HCT116 (cell line): ENCODE results near the gene NUMA1. TPM values are rescaled to one million over a fixed set of nuclear protein-coding genes. Genes with fewer than 3 reads are reported as not detected.

Source experiments
- ATAC-seq: fragments of 200-7000 bp; cut with Tn5 transposase; 2 replicates; pipeline ENCODE4 v1.9.1; 2020; ENCODE audit warnings: mild to moderate bottlenecking, moderate library complexity
- BruUV-seq: library from RNA; stranded (reverse); fragments of 400-500 nt; replicated peaks from 2 replicates; lab custom pipeline; 2021; lab: Mats Ljungman, UMichigan
- CTCF ChIA-PET: fragments of 300-600 bp; sonication (Branson Sonifier 250); formaldehyde crosslinking; loops from one replicate; lab custom pipeline; 2021; ENCODE audit warnings: antibody characterized with exemption; lab: Charles Lee
- POLR2A ChIA-PET: fragments of 300-600, 350-600 bp; sonication (Branson Sonifier 250); formaldehyde crosslinking; loops from one replicate; lab custom pipeline; 2021; ENCODE audit warnings: antibody characterized with exemption; lab: Charles Lee
- RAD21 ChIA-PET, 2 experiments: fragments of 300-600 bp; sonication (Branson Sonifier 250); formaldehyde crosslinking; loops; one replicate each; lab custom pipeline; 2023; ENCODE audit warnings: low total read pairs in 2 of 2; ENCODE audit not compliant: uncharacterized antibody in 2 of 2, unreplicated experiment in 2 of 2, low non-redundant PET in 1 of 2; lab: Charles Lee
- DNase-seq: peaks from one replicate; pipeline ENCODE4 v3.0.0-alpha.2; 2010; ENCODE audit warnings: low read depth, low spot score
- H2AFZ ChIP-seq: fragments of 200-600 bp; shearing (Covaris generic), sonication (generic); 2 replicates; pipeline ENCODE4 v1.6.1; 2017; ENCODE audit warnings: low read depth, mixed run types, mixed read lengths, antibody characterized with exemption, low read length; ENCODE audit not compliant: poor library complexity, severe bottlenecking
- H3K27ac ChIP-seq: 2 replicates; pipeline ENCODE4 v1.5.1; 2012; ENCODE audit warnings: low read depth, low read length
- H3K27me3 ChIP-seq: fragments of 200-600 bp; sonication (generic); 2 replicates; pipeline ENCODE4 v1.6.1; 2016; ENCODE audit warnings: mixed run types, low read length, mixed read lengths; ENCODE audit not compliant: insufficient read depth
- H3K36me3 ChIP-seq, 2 experiments: fragments of 200-500 bp in 1 of 2; fragments of 200-600 bp in 1 of 2; sonication (Bioruptor generic) in 1 of 2; sonication (generic) in 1 of 2; 2 replicates each; pipeline versions ENCODE4 v1.5.1 to v1.6.1; 2014 to 2016; ENCODE audit warnings: low read length in 2 of 2, inconsistent platforms in 1 of 2, mixed read lengths in 1 of 2, mixed run types in 1 of 2; ENCODE audit not compliant: insufficient read depth in 2 of 2, control insufficient read depth in 1 of 2
- H3K4me1 ChIP-seq, 2 experiments: fragments of 200-600 bp in 1 of 2; sonication (generic) in 1 of 2; 2 replicates each; pipeline versions ENCODE4 v1.5.1 to v1.6.1; 2012 to 2017; ENCODE audit warnings: low read length in 2 of 2, inconsistent platforms in 1 of 2, mild to moderate bottlenecking in 1 of 2, mixed read lengths in 1 of 2, mixed run types in 1 of 2, moderate library complexity in 1 of 2; ENCODE audit not compliant: insufficient read depth in 2 of 2, control insufficient read depth in 1 of 2
- H3K4me2 ChIP-seq: fragments of 200-600 bp; sonication (generic); 2 replicates; pipeline ENCODE4 v1.6.1; 2017; ENCODE audit warnings: mixed run types, low read length, mixed read lengths
- H3K4me3 ChIP-seq, 2 experiments: fragments of 200-600 bp in 1 of 2; sonication (generic) in 1 of 2; replicated peaks in 1 of 2; 2 replicates each; pipeline ENCODE4 v1.5.1; 2011 to 2016; ENCODE audit warnings: low read length in 2 of 2, control low read depth in 1 of 2, low read depth in 1 of 2, mild to moderate bottlenecking in 1 of 2, mixed read lengths in 1 of 2, mixed run types in 1 of 2
- H3K79me2 ChIP-seq: fragments of 200-600 bp; sonication (generic); 2 replicates; pipeline ENCODE4 v1.6.1; 2017; ENCODE audit warnings: mild to moderate bottlenecking, mixed run types, low read length, moderate library complexity, mixed read lengths; ENCODE audit not compliant: insufficient read depth
- H3K9ac ChIP-seq: fragments of 200-600 bp; sonication (generic); 2 replicates; pipeline ENCODE4 v1.6.1; 2016; ENCODE audit warnings: low read length, mixed read lengths
- H3K9me2 ChIP-seq: fragments of 200-600 bp; sonication (generic), shearing (Covaris generic); 2 replicates; pipeline ENCODE4 v1.6.1; 2017; ENCODE audit warnings: mixed run types, mild to moderate bottlenecking, moderate library complexity; ENCODE audit not compliant: insufficient read depth
- H3K9me3 ChIP-seq, 2 experiments: fragments of 200-500 bp in 1 of 2; fragments of 200-600 bp in 1 of 2; sonication (Bioruptor generic) in 1 of 2; sonication (generic) in 1 of 2; 2 replicates each; pipeline ENCODE4 v1.6.1; 2014 to 2017; ENCODE audit warnings: low read length in 2 of 2, mixed read lengths in 2 of 2, inconsistent platforms in 1 of 2, low read depth in 1 of 2, mild to moderate bottlenecking in 1 of 2, mixed run types in 1 of 2, moderate library complexity in 1 of 2; ENCODE audit not compliant: control insufficient read depth in 1 of 2, insufficient read depth in 1 of 2
- H4K20me1 ChIP-seq: fragments of 200-600 bp; sonication (generic), shearing (Covaris generic); 2 replicates; pipeline ENCODE4 v1.6.1; 2017; ENCODE audit warnings: mixed run types, mild to moderate bottlenecking, moderate library complexity; ENCODE audit not compliant: insufficient read depth
- ATF3 ChIP-seq: IDR thresholded peaks from 2 replicates; pipeline ENCODE4 v1.6.1; 2012
- CEBPB ChIP-seq: IDR thresholded peaks from 2 replicates; pipeline ENCODE4 v1.6.1; 2012; ENCODE audit warnings: low read depth
- EZH2 ChIP-seq: fragments of 200-600 bp; sonication (generic); IDR thresholded peaks from 2 replicates; pipeline ENCODE4 v1.6.1; 2017; ENCODE audit warnings: antibody characterized with exemption, mixed run types
- FOSL1 ChIP-seq: IDR thresholded peaks from 2 replicates; pipeline ENCODE4 v1.6.1; 2012; ENCODE audit warnings: low read depth
- REST ChIP-seq: IDR thresholded peaks from 2 replicates; pipeline ENCODE4 v1.6.1; 2012; ENCODE audit warnings: low read depth
- SP1 ChIP-seq: IDR thresholded peaks from 2 replicates; pipeline ENCODE4 v1.6.1; 2012; ENCODE audit warnings: low read depth
- SRF ChIP-seq: IDR thresholded peaks from 2 replicates; pipeline ENCODE4 v1.6.1; 2012; ENCODE audit warnings: low read depth
- TCF7L2 ChIP-seq: IDR thresholded peaks from 2 replicates; pipeline ENCODE4 v1.7.0; 2011; ENCODE audit warnings: borderline replicate concordance, inconsistent platforms; ENCODE audit not compliant: insufficient read depth, insufficient read length; ENCODE audit errors: extremely low read depth
- ZNF274 ChIP-seq: fragments of 200-500 bp; sonication (Bioruptor generic); IDR thresholded peaks from 2 replicates; pipeline ENCODE4 v1.6.1; 2014; ENCODE audit warnings: mild to moderate bottlenecking, low read depth, low read length, inconsistent platforms
- intact Hi-C: fragments of 100-400 bp; cut with micrococcal nuclease; formaldehyde crosslinking; loops from 2 replicates; pipeline ENCODE4 v1.10.0; 2022
- total RNA-seq: library from RNA; stranded (reverse); gene quantifications from one replicate; pipeline ENCODE4 v1.2.1, GENCODE V29; 2021; ENCODE audit not compliant: unreplicated experiment
- TF ChIP-seq, protein P1 (sequence below), 3 experiments: fragments of 200-600 bp in 1 of 3; sonication (generic) in 1 of 3; IDR thresholded peaks in 2 of 3; conservative IDR thresholded peaks in 1 of 3; 2 replicates each; pipeline ENCODE4 v1.5.1; 2012 to 2017; ENCODE audit warnings: low read depth in 2 of 3, low read length in 2 of 3, antibody characterized with exemption in 1 of 3, borderline replicate concordance in 1 of 3, control low read depth in 1 of 3, mild to moderate bottlenecking in 1 of 3, mixed read lengths in 1 of 3, mixed run types in 1 of 3, moderate library complexity in 1 of 3; ENCODE audit not compliant: insufficient read depth in 1 of 3

Gene NUMA1
- total RNA-seq, 1 experiment from 2014 or later, result 133 TPM

DNA sequence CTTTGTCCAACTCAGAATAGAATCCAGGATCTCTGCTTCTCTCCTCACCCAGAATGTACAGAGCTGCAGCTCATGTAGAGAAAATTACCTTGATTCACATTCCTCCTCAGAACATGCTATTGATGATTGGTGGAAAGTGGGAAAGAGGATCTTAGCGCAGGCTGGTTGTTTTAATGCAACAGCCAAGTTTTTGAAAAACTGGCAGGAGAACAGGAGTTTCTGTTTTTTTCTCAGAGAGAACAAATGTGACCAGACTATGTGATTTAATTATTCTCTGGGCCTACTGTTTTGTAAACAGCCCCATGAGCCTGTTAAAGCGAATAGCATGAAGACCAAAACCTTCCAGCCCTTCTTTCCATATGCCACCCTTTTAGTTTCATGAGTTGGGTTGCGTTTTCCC, 100.7 kb downstream of the NUMA1 start:
- 0 out of 2 replicates have a peak, but pooled peaks cover 4% of the 10 kb centered on the region for H3K79me2 ChIP-seq
- BruUV-seq, result no TSS peak

More for the DNA sequence above, 100.7 kb downstream of the NUMA1 start:
- H3K27ac ChIP-seq, result no peak overlapping the region
- TF ChIP-seq TCF7L2 (no peak), EZH2 (no peak), ATF3 (no peak), FOSL1 (no peak), REST (no peak), CEBPB (no peak), SP1 (no peak), SRF (no peak), ZNF274 (no peak)
- TF ChIP-seq, protein P1, sequence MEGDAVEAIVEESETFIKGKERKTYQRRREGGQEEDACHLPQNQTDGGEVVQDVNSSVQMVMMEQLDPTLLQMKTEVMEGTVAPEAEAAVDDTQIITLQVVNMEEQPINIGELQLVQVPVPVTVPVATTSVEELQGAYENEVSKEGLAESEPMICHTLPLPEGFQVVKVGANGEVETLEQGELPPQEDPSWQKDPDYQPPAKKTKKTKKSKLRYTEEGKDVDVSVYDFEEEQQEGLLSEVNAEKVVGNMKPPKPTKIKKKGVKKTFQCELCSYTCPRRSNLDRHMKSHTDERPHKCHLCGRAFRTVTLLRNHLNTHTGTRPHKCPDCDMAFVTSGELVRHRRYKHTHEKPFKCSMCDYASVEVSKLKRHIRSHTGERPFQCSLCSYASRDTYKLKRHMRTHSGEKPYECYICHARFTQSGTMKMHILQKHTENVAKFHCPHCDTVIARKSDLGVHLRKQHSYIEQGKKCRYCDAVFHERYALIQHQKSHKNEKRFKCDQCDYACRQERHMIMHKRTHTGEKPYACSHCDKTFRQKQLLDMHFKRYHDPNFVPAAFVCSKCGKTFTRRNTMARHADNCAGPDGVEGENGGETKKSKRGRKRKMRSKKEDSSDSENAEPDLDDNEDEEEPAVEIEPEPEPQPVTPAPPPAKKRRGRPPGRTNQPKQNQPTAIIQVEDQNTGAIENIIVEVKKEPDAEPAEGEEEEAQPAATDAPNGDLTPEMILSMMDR (IDR thresholded peaks at IDR 0.05 in 2 of 3, conservative IDR thresholded peaks at IDR 0.05 in 1 of 3; ENCODE audit: borderline replicate concordance in 1 of 3, insufficient read depth in 1 of 3, low read depth in 2 of 3, low read length in 2 of 3), result no peak
- H3K4me2 ChIP-seq, result no peak overlapping the region
- H4K20me1 ChIP-seq, result no peaks in the 10 kb centered on the region
- H3K36me3 ChIP-seq, result 0 out of 4 replicates have a peak, but pooled peaks cover 0 to 2% of the 10 kb centered on the region in 2 experiments
- ChIA-PET RAD21 (no interaction called here), POLR2A (no interaction called here), CTCF (interaction anchor here (1.6 kb wide), 1 partner anchor 451 kb away, joined by 6 read pairs; no protein-coding TSS in a partner anchor)
- H3K4me3 ChIP-seq, result no peak overlapping the region
- no peaks in the 10 kb centered on the region for H3K4me1 ChIP-seq
- H3K27me3 ChIP-seq, result no peaks in the 10 kb centered on the region
- H3K9ac ChIP-seq, result no peak overlapping the region
- DNase-seq, result no peak
- H3K9me2 ChIP-seq, result no peaks in the 10 kb centered on the region
- intact Hi-C loops, result no loop called here
- H3K9me3 ChIP-seq, result no peaks in the 10 kb centered on the region
- no peak for ATAC-seq
- no peak overlapping the region for H2AFZ ChIP-seq
